HG03139 (cell line): Measurements from ENCODE around the gene CEP57L1.
"Not testable (repeated sequence)": the region's sequence is repeated elsewhere in the genome, so short reads cannot be mapped to it uniquely, and the experiment has no call there.

Source experiments
- ATAC-seq: cut with Tn5 transposase; IDR thresholded peaks from one replicate; pipeline ENCODE4 v1.9.1; 2021; ENCODE audit not compliant: unreplicated experiment

The CEP57L1 gene

DNA sequence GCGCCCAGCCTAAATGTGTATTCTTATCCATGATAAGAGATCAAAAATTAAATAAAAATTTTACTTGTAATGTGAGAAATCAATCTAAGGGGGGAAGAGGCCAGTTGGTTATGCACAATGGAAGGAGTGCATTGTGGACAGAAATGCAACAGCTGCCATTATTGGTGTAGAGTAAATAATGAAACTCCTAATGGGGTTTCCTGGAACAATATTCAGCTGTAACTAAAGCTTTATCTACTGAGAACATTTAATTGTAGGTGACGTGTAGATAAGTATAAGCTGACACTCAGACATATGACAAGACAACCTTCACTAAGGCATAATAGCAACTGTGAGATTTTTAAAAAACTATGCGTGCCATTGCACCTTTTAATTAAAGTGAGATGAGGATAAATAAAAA lies 71.4 kb downstream of the CEP57L1 start:
- ATAC-seq: no peak

DNA sequence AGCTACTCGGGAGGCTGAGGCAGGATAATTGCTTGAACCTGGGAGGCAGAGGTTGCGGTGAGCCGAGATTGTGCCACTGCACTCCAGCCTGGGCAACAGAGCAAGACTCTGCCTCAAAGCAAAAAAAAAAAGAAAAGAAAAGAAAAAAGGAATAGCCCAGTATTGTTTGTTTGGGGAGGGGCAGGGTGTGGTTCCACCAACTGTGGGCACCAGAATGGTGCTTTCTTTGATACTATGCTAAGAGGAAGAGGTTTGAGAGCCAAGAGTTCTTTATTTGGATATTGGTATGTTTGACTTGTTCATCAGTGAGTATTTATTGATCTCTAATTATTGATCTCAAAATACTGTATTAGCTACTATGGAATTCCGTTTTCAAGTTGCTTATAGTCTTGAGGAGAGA lies 72.3 kb downstream of the CEP57L1 start:
- ATAC-seq: no peak

DNA sequence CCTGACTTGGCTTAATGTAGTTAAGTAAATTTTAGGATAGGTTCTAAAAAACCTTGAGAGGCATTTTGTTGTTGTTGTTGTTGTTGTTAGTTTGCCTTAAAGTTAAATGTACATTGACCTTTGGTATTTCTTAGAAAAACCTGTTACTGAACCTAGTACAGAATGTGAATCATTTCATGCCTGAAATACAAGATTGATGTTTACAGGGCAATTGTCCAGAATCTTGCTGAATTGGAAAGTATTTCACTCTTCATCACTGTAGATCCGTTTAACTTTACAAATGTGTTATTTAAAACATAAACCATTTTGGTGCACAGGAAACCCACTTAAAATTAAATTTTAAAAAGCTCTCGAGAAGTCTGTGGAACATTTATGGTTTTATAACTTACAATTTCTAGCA lies 75.0 kb downstream of the CEP57L1 start:
- ATAC-seq: no peak

DNA sequence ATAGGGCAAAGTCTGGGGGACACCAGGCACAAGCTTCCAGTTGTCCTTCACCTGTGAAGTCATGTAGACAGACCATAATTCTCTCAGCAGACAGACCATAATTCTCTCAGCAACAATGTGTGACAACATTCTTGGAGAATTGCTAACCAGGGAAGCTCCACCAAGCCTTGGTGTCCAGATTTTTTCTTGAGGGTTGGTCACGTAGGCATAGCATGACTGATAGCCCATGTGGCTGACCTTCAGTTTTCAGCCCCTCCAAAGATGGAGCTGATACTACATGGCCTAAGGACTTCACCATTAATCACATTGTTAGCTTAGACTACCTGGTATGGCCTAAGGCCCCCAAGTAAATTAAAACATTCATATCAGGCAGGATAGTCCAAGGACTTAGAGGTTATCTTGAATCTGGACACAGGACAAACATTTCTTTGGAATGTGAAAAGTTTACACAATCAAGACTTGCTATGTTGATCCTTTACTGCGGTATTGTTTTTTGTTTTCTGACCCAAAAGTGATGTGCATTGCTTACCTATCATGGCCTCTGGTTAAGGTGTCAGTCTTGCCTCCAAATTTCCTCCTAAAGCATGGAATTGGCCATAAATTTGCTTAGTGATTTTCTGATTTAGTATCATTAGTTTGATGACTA lies 76.9 kb downstream of the CEP57L1 start:
- no peak for ATAC-seq

DNA sequence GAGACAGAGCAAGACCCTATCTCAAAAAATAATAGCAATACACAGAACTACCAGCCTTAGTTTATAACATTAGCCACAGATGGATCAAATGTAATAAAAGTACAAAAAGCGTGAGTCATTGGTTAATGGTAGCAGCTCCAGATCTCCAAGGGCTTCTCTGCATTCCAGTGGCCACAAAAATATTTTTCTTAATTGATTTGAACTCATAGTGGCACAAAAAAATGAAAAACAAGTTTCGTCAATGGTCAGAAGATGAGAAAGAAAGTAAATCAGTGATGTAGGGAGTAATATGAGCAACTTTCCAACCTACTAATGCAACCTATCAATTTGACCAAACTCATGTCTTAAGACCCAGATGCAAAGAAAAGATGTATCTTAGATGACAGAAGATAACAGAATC lies 79.6 kb downstream of the CEP57L1 start:
- ATAC-seq: no peak

DNA sequence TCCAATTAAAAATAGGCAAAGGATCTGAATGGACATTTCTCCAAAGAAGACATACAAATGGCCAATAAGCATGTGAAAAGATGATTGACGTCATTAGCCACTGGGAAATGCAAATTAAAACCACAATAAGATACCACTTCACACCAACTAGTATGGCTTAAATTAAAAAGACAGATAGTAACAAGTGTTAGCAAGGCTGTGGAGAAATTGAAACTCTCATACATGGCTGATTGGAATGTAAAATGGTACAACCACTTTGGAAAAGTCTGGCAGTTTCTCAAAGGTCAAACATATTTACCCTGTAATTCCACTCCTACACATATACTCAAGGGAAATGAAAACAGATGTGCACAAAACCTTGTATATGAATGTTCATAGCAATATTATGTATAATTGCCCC lies 83.6 kb downstream of the CEP57L1 start:
- no peak for ATAC-seq

DNA sequence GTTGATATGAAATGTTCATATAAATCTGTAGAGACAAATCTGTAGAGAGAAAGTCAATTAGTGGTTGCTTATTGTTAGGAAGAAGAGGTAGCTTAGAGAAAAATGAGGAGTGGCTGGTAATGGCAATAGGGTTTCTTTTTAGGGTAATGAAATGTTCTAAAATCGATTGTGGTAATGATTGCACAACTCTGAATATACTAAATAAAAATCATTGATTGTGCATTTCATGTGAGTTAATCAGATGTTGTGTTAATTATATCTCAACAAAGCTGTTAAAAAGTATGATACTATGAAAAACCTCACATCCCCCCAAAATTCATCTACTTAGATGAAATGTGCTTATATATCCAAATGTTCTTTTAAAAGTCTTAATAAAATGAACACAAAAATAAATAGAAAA lies 84.2 kb downstream of the CEP57L1 start:
- no peak for ATAC-seq

DNA sequence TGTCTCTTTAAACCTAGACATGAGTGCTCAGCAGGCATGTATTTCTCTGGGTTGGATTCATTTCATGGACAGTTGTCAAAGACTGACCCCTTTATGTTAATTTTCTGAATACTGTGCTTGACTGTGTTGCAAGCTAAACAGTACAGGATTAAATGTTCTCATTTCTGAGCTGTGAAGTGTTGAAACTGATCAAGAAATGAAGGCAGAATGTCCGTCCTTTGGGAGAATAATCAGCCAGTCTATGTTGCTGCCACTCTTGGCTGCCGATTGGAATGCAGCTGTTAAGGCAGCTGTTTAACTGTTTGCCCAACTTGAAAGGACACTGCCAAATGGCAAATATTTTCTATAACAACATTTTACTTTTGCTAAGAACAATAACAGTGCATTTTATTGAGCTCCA lies 87.3 kb downstream of the CEP57L1 start:
- no peak for ATAC-seq

DNA sequence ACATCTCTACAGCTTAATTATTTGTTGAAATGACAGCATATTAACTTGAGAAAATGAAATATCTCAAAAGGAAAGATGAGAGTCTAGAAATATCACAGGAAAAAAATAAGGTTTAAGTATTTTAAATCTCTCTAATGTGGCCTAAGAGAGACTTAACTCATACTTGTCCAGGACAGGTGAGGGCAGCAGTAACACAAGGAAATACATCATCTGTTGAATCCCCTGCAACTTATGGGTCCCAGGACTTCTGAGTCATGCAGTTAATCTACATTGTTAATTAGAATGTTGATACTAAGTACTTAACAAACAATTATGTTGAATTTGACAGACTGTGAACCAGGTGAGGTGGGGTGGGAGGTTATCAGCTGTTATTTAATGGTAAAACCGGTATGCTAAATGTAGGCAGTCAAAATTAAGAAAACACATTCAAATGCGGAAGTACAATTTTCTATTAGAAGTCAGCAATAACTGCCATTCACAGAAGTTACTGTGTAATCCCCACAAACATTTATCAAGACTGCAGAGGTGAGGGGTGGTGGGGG lies 87.9 kb downstream of the CEP57L1 start:
- ATAC-seq: no peak

DNA sequence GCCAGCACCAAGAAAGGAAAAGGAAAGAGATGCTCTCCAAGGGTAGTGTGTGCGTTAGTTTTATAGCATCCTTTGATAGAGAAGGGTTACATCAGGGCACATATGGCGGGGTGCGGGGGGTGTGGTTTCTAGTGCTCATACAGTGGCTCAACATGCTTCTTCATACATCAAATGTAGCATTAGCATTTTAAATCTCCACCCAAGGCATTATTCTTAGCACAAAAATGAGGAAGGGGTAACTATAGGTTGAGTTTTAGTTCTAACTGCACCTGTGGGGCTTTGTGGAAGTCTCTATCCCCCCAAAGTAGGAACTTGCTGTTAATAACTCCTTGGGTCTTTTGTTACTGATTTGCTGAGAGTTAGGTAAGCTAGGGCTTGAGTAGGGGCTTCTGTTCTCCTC lies 89.3 kb downstream of the CEP57L1 start:
- no peak for ATAC-seq

DNA sequence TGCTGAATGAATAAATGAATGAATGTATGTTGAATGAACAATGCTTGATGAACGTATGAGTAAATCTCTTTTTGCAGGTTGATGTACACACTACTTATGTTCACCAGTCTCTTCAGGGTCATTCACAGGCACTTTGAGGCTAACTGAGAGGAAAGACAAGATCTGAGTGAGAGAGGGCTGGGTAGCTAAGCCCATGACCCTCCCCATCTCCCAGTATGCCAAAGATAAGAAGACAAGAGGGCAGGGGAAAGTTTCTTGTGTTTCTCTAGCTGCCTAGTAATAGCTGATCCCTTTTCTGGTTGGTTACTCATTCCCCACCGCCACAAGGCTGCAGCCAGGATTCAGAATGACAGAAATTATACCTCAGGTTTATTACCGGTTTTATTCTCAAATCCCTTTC lies 90.7 kb downstream of the CEP57L1 start:
- no peak for ATAC-seq

DNA sequence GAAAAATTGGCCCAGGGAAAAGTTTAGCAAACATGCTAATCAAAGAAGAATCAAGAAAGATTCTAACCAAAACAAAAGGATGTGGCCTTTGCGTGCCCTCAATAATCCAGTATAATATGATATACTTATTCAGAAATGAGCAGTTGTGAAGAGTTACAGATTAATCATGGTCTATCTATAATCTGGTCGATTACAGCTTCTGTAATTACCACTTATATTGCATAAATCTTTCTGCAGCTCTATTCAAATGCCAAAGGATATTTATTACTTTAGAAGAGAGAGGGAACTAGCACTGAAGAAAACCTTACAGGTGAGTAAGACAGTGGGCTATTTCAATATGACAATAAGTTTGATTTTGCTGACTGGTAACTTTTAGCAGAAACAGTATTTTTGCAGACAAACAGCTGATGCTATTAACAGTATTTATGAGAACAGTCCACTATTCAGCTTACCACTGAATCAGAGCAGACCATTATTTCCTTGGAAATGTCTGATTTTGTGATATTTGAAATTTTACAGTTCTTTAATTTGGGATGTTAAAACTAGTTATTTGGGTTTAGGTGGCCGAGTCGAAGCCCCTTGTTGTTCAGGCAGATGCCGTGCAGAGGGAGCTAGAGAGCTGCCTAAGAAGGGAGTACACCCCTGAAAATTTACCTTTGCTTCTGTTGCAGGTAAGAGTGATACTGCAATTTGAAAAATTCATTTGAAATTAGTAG lies 92.2 kb downstream of the CEP57L1 start:
- no peak for ATAC-seq

DNA sequence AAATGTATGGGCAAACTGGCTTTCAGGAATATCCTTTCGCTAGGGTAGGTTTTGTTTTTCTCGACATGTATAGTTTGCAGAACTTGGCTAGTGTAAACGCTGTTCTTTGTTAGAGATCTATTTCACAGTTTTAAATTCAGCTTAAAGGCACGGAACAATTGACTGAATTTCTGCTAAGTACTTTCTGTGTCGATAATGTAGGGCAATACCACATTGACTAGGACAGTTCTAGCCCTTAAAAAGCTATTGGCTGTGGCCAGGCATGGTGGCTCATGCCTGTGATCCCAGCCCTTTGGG lies 92.8 kb downstream of the CEP57L1 start:
- ATAC-seq: no peak

DNA sequence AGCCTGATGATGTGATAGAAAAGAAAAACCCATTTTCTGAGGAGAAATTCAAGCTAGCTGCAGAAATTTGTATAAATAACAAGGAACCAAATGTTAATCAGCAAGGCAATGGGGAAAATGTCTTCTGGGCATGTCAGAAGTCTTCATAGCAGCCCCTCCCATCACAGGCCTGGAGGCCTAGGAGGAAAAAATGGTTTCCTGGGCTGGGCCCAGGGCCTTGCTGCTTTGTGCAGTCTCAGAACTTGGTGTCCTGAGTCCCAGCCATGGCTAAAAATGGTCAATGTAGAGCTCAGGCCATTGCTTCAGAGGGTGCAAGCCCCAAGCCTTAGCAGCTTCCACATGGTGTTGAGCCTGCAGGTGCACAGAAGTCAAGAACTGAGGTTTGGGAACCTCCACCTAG lies 96.1 kb downstream of the CEP57L1 start:
- ATAC-seq: not testable (repeated sequence)

DNA sequence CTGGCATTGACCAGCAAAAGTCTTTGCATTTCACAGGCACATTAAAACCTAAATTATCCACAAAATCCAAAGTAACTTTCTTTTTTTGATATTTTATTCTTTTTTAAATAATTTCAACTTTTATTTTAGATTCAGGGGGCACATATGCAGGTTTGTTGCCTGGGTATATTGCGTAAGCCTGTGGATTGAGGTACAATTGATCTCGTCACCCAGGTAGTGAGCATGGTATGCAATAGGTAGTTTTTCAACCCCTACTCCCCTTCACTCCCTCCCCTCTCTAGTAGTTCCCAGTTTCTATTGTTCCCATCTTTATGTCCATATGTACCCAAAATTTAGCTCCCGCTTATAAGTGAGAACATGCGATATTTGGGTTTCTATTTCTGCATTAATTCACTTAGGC lies 97.6 kb downstream of the CEP57L1 start:
- ATAC-seq: no peak

DNA sequence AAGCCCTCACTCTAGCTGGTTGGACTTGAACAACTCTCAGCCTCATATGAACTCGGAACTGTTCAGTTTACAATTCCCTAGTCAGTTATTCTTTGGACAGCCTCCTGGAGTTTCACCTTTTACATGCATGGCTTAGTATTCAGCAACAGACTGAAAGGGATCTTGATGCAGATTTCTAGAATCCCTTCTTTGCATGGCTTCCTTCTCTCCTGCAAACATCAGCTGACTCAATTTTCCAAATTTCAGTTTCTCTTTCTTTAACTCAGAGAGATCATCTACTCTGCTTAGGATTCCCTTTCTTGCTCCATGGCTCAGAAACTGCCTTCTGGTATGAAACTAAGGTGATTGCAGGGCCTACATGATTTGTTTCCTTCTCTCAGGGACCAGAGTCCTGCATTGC lies 99.6 kb downstream of the CEP57L1 start:
- no peak for ATAC-seq

DNA sequence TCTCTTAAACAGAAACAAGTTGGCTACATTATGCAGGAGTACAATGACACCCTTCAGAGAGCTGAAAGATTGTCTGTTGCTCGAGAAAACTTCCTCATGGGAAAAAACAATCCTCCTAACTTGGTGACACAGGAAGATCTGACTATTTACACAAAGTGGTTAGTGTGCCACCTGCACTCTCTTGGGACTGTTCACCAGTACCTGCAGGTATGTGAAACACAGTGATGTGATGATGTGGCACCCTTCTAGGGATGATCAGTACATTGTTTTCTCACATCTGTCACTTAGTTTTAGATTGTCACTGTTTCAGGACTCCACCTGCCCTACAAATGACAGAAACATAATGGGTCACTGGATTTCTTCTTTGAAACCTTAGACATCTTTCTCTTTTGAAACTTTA lies 101.8 kb downstream of the CEP57L1 start:
- no peak for ATAC-seq

DNA sequence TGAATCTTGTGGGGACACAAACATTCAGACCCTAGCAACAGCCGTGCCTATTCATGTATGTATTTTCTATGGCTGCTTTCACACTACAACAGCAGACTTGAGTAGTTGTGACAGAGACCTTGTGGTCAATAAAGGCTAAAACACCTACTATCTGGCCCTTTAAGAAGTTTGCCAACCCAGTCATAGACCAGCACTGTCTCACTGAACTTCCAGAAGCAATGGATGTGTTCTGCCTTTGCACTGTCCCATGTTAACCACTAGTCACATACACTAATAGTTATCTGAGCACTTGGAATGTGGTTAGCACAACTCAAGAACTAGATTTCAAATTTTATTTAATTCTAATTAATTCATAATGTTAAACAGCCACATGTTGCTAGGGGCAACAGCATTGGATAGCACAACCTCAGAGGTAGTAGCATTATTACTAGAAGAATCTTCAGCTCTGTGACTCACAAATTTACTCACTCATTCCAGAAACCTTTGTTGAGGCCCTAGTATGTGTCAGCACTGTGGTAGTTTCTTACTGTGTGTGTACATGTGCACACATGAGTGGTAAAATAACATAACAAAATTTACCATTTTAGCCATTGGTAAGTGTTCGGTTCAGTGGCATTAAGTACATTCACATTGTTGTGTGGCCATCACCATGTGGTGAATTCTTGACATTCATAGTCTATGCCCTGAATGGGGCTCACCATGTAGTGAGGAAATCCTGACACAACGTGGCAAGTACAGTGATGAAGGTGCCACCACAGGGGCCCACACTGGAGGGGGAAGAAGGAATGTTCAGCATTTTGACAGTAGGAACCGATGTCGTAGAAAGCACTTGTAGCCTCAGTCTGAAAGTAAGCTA lies 107.3 kb downstream of the CEP57L1 start:
- no peak for ATAC-seq

DNA sequence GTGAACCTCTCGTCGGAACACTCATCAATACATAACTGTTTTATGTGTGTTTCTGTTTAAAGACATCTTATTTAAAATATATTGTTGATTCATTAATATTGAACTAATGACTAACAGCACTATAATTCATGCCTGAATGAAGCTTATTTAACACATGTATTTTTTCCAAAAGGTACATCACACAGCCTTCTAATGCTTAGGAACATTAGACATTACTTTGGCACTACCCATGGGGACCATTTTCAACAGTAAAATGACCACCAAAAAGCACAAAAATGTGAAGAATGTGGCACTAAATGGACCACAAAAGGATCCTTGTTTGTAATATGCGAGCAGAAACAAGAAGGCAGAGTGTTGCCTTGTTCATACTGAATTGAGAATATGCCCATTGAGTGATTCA lies 109.2 kb downstream of the CEP57L1 start:
- no peak for ATAC-seq

DNA sequence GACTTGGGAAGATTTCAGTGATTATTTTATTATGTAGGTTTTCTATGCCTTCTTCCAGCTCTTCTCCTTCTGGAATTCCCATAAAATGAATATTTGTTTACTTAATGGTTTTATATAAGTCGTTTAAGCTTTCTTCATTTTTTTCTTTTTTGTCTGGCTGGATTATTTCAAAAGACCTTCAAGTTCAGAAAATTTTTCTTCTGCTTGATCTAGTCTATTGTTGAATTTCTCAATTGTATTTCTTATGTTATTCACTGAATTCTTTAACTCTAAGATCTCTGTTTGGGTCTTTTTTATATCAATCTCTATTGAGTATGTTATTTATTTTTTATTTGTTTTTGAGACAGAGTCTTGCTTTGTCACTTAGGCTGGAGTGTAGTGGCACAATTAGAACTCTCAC lies 117.4 kb downstream of the CEP57L1 start:
- no peak for ATAC-seq
